AG08395 (cell line): Measurements from ENCODE around the gene FBXO42.
"Not testable (repeated sequence)": the region's sequence is repeated elsewhere in the genome, so short reads cannot be mapped to it uniquely, and the experiment has no call there.

Experiments used
- DNase-seq: peaks from one replicate; pipeline ENCODE4 v3.0.0; 2012; ENCODE audit warnings: mixed read lengths, low spot score

The FBXO42 gene

GRCh38 chr1:16260814-16261213 lies 91.5 kb downstream of the FBXO42 start:
- DNase-seq = peak; percentile 35

GRCh38 chr1:16258591-16259135 lies 93.6 kb downstream of the FBXO42 start:
- no peak for DNase-seq

GRCh38 chr1:16257968-16258367 lies 94.3 kb downstream of the FBXO42 start:
- DNase-seq = no peak

- DNase-seq = not testable (repeated sequence)
Measured at GRCh38 chr1:16257556-16257955, 94.7 kb downstream of the FBXO42 start.

GRCh38 chr1:16256478-16256877 lies 95.8 kb downstream of the FBXO42 start:
- no peak for DNase-seq

GRCh38 chr1:16254263-16254928 lies 97.9 kb downstream of the FBXO42 start:
- DNase-seq = no peak

GRCh38 chr1:16253332-16253922 lies 98.9 kb downstream of the FBXO42 start:
- DNase-seq = no peak

GRCh38 chr1:16252912-16253311 lies 99.4 kb downstream of the FBXO42 start:
- no peak for DNase-seq

- no peak for DNase-seq
Measured at GRCh38 chr1:16251381-16251780, 100.9 kb downstream of the FBXO42 start.

- peak; percentile 67 for DNase-seq
Measured at GRCh38 chr1:16250524-16251251, 101.6 kb downstream of the FBXO42 start.

- DNase-seq = peak; percentile 82
Measured at GRCh38 chr1:16249596-16250241, 102.6 kb downstream of the FBXO42 start.

GRCh38 chr1:16248603-16249516 lies 103.4 kb downstream of the FBXO42 start:
- peak; percentile 54 for DNase-seq

GRCh38 chr1:16248007-16248436 lies 104.3 kb downstream of the FBXO42 start:
- DNase-seq = no peak

GRCh38 chr1:16247441-16247840 lies 104.8 kb downstream of the FBXO42 start:
- DNase-seq = no peak

- no peak for DNase-seq
Measured at GRCh38 chr1:16246961-16247360, 105.3 kb downstream of the FBXO42 start.

GRCh38 chr1:16246239-16246638 lies 106.0 kb downstream of the FBXO42 start:
- DNase-seq = not testable (repeated sequence)

GRCh38 chr1:16245476-16246196 lies 106.6 kb downstream of the FBXO42 start:
- DNase-seq = no peak

- no peak for DNase-seq
Measured at GRCh38 chr1:16244650-16245285, 107.5 kb downstream of the FBXO42 start.

- DNase-seq = peak; percentile 84
Measured at GRCh38 chr1:16243936-16244649, 108.2 kb downstream of the FBXO42 start.
